ENCODE measurements around the gene TNFRSF14.

- no peak for TF ChIP-seq CTCF (IDR thresholded peaks at IDR 0.05)
- TF ChIP-seq POLR2A (IDR thresholded peaks at IDR 0.05) = no peak
- no peak for TF ChIP-seq POLR2AphosphoS5 (IDR thresholded peaks at IDR 0.05)
These were observed 27.7 kb downstream of the TNFRSF14 start for GRCh38 chr1:2583871-2584351.

All from breast epithelium (tissue), 3 donors.